D721Med (cell line): ENCODE measurements around the gene CACNA1G.

ENCODE experiments used
- DNase-seq: peaks from one replicate; pipeline ENCODE4 v3.0.0; 2011; ENCODE audit warnings: low spot score; ENCODE audit not compliant: insufficient read length
- FAIRE-seq: peaks from 2 replicates; lab custom pipeline; 2011; peaks lifted over from hg19 to GRCh38; lab: Jason Lieb, UNC
- TF ChIP-seq, protein P1 (sequence below): IDR thresholded peaks from 2 replicates; pipeline ENCODE4 v1.5.1; 2012; ENCODE audit warnings: mild to moderate bottlenecking, control low read depth; ENCODE audit not compliant: insufficient read depth; ENCODE audit errors: missing control alignments

CACNA1G gene

GRCh38 chr17:50658616-50659015 is 98.1 kb downstream of the CACNA1G start:
- FAIRE-seq (no peak), DNase-seq (no peak)
- TF ChIP-seq, protein P1, sequence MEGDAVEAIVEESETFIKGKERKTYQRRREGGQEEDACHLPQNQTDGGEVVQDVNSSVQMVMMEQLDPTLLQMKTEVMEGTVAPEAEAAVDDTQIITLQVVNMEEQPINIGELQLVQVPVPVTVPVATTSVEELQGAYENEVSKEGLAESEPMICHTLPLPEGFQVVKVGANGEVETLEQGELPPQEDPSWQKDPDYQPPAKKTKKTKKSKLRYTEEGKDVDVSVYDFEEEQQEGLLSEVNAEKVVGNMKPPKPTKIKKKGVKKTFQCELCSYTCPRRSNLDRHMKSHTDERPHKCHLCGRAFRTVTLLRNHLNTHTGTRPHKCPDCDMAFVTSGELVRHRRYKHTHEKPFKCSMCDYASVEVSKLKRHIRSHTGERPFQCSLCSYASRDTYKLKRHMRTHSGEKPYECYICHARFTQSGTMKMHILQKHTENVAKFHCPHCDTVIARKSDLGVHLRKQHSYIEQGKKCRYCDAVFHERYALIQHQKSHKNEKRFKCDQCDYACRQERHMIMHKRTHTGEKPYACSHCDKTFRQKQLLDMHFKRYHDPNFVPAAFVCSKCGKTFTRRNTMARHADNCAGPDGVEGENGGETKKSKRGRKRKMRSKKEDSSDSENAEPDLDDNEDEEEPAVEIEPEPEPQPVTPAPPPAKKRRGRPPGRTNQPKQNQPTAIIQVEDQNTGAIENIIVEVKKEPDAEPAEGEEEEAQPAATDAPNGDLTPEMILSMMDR, result no peak

DNA sequence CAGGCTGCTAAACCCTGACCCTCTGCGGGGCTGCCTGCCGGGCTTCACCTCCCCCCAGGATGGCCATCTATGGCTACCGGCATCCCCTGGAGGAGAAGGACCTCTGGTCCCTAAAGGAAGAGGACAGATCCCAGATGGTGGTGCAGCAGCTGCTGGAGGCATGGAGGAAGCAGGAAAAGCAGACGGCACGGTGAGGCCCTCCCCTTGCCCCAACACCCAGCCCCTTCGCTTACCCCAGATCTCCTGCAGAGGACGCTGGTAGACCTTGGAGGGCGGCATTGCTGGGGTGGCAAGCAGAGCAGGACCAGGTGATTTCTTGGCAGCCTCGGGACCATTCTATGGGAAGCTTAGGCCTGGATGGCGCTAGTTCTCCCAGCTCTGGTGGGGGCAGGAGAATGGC is 98.7 kb downstream of the CACNA1G start:
- DNase-seq, result no peak
- TF ChIP-seq, protein P1, result no peak
- no peak for FAIRE-seq

DNA sequence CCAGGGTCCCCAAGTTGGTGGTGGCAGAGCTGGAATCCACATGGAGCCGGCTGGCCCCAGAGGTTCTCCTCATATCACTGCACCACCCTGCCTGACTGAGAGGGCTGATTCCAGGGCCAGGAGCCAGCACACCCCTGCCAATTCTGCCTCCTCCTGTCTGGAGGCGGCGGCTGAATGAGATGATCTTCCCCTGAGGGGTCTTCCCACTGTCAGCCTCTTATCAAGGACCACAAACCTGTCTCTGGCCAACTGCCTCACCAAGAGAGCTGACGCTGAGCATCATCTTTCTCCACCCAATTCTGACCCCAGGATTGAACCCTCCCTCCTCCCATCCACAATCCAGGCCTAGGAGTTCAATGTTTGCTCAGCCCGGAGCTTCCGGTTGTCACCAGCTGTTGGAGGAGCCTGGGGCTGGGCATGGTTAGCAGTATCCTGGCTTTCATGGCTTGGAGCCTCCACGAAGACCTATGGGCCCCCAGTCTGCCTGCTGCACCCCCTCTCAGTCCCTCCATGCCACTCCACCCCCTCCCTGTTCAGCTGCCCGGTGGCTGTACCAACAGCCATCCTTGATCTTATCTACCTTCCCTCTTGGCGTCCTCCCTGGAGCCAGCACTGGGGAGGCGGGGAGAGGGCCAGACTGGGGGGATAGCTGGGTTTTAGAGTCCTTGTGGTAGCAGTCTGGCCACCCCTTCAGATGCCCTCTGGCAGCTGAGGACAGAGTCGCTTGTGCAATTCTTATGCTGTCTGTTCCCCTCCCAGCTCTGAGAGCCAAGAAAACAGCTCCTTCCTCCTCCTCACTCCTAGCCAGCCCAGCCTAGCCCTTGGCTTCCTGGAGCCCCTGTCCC is 99.7 kb downstream of the CACNA1G start:
- FAIRE-seq (no peak), DNase-seq (no peak)
- TF ChIP-seq, protein P1, result no peak

- DNase-seq (no peak), FAIRE-seq (no peak)
- TF ChIP-seq, protein P1, result no peak
Observed at GRCh38 chr17:50660887-50661345, 100.4 kb downstream of the CACNA1G start.

GRCh38 chr17:50661348-50661747 is 100.8 kb downstream of the CACNA1G start:
- TF ChIP-seq, protein P1, result no peak
- DNase-seq (no peak), FAIRE-seq (no peak)

- FAIRE-seq, result no peak
- TF ChIP-seq, protein P1, result no peak
- DNase-seq, result no peak
Observed at GRCh38 chr17:50661795-50662391, 101.4 kb downstream of the CACNA1G start.
